Cardiac muscle cell (in vitro differentiated cells and primary cell): Measurements from ENCODE around the gene RRP1B. TPM values are rescaled to one million over a fixed set of nuclear protein-coding genes. Genes with fewer than 3 reads are reported as not detected.
"Not testable (repeated sequence)": the region's sequence is repeated elsewhere in the genome, so short reads cannot be mapped to it uniquely, and the experiment has no call there.

Experiments used
- DNase-seq, 2 donors: peaks; one replicate each; pipeline versions ENCODE4 v3.0.0 to v3.0.0-alpha.2; 2010 to 2017; ENCODE audit warnings: low read depth in 1 of 2, low spot score in 1 of 2
- H3K27ac ChIP-seq: fragments of 200-600 bp; sonication (generic); 2 replicates; pipeline ENCODE4 v1.5.1; 2016
- H3K27me3 ChIP-seq: fragments of 200-600 bp; sonication (generic); 2 replicates; pipeline ENCODE4 v1.6.0; 2016; ENCODE audit warnings: control low read depth
- H3K36me3 ChIP-seq: fragments of 200-600 bp; sonication (generic); 2 replicates; pipeline ENCODE4 v1.5.1; 2016; ENCODE audit warnings: control low read depth
- H3K4me1 ChIP-seq: fragments of 200-600 bp; sonication (generic); 2 replicates; pipeline ENCODE4 v1.8.1; 2017; ENCODE audit warnings: low read depth, mild to moderate bottlenecking, mixed run types
- H3K4me3 ChIP-seq: fragments of 200-600 bp; sonication (generic); 2 replicates; pipeline ENCODE4 v1.5.1; 2016; ENCODE audit warnings: mild to moderate bottlenecking
- H3K9me3 ChIP-seq: fragments of 200-600 bp; sonication (generic); 2 replicates; pipeline ENCODE4 v1.5.1; 2017; ENCODE audit warnings: low read depth, mild to moderate bottlenecking, control low read depth
- polyA plus RNA-seq: library from polyadenylated mRNA; unstranded; fragments of >200 nt; fragmentation: Nextera tagmentation; extraction: Ambion mirVana; gene quantifications from 2 replicates; pipeline ENCODE4 v1.2.1, GENCODE V29; 2016
- total RNA-seq: library from RNA; depleted of rRNA; stranded (reverse); fragments of >200 nt; gene quantifications from 2 replicates; pipeline ENCODE4 v1.2.3, GENCODE V29; 2016
- TF ChIP-seq, protein P1 (sequence below): IDR thresholded peaks from 2 replicates; pipeline ENCODE4 v1.5.1; 2012; ENCODE audit warnings: low read depth, mild to moderate bottlenecking, low read length

RRP1B gene
- total and polyA plus RNA-seq, 2 experiments from 2014 or later = 14.8 to 25.5 TPM

DNA sequence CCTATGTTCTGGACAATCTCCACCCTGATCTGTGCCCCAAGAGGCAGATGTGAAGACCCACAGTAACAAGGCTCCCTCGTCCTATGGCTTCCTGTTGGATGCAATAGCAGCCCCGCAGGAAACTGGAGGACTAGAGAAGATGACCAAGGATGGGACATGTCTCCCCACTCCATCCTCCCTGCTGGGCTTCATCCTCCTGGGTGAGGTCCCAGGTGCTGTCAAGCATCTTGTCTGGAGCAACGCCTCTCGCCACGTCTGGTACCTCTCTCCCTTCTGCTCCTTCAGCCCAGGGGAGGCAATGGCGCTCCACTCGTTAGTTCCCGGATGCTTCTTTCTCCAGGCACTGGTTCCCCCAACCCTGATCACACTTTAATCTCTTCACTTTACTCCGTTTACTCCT is 11.2 kb upstream of the RRP1B start:
- no peak overlapping the region for H3K27ac ChIP-seq
- no peaks in the 10 kb centered on the region for H3K9me3 ChIP-seq
- peaks cover 12% of the 10 kb centered on the region for H3K4me1 ChIP-seq
- DNase-seq = no peak
- H3K4me3 ChIP-seq = no peak overlapping the region
- TF ChIP-seq, protein P1, sequence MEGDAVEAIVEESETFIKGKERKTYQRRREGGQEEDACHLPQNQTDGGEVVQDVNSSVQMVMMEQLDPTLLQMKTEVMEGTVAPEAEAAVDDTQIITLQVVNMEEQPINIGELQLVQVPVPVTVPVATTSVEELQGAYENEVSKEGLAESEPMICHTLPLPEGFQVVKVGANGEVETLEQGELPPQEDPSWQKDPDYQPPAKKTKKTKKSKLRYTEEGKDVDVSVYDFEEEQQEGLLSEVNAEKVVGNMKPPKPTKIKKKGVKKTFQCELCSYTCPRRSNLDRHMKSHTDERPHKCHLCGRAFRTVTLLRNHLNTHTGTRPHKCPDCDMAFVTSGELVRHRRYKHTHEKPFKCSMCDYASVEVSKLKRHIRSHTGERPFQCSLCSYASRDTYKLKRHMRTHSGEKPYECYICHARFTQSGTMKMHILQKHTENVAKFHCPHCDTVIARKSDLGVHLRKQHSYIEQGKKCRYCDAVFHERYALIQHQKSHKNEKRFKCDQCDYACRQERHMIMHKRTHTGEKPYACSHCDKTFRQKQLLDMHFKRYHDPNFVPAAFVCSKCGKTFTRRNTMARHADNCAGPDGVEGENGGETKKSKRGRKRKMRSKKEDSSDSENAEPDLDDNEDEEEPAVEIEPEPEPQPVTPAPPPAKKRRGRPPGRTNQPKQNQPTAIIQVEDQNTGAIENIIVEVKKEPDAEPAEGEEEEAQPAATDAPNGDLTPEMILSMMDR = no peak
- H3K27me3 ChIP-seq = no peaks in the 10 kb centered on the region
- H3K36me3 ChIP-seq = no peaks in the 10 kb centered on the region

DNA sequence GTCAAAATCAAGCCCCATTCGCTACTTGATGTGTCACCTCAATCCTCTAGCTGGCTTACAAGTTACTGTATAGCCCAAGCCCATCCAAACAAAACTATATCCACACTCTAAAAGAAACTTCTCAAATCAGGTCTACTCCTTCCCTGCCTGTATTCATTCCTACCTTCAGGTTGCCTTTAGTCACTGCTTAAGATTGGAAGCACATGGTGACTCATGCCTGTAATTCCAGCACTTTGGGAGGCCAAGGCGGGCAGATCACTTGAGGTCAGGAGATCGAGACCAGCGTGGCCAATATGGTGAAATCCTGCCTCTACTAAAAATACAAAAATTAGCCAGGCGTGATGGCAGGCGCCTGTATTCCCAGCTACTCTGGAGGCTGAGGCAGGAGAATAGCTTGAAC is 7.4 kb upstream of the RRP1B start:
- H3K9me3 ChIP-seq, H3K27me3 ChIP-seq, H3K27ac ChIP-seq, H3K4me3 ChIP-seq, H3K36me3 ChIP-seq, H3K4me1 ChIP-seq, DNase-seq: not testable (repeated sequence)

GRCh38 chr21:43652616-43653015 is 6.7 kb upstream of the RRP1B start:
- TF ChIP-seq, protein P1 = no peak
- Histone ChIP-seq H3K27me3 (no peaks in the 10 kb centered on the region), H3K36me3 (no peaks in the 10 kb centered on the region), H3K9me3 (no peaks in the 10 kb centered on the region), H3K4me1 (no peaks in the 10 kb centered on the region), H3K27ac (no peak overlapping the region), H3K4me3 (no peak overlapping the region)
- no peak for DNase-seq

DNA sequence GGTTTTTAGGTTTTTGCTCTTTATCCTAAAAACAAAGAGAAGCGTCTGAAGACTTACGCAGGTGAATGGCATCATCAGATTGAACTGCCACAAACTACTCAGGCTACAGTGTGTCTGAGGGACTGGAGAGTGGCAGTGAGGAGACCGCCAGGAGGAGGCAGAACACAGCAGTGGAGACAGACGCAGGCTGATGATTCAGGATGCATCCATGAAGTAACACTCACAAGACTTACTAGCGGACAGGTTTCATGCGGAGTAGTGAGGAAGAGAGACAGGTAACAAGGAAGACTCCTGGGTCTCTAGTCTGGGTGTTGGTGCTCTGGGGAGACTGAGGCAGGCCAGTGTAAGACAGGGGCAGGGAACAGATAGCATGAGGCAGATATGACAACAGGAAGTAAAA is 5.7 kb upstream of the RRP1B start:
- TF ChIP-seq, protein P1 = no peak
- Histone ChIP-seq H3K4me1 (no peaks in the 10 kb centered on the region), H3K27ac (no peak overlapping the region), H3K9me3 (no peaks in the 10 kb centered on the region), H3K4me3 (no peak overlapping the region), H3K36me3 (no peaks in the 10 kb centered on the region), H3K27me3 (no peaks in the 10 kb centered on the region)
- no peak for DNase-seq

GRCh38 chr21:43654806-43655489 is 4.4 kb upstream of the RRP1B start:
- H3K36me3 ChIP-seq = no peaks in the 10 kb centered on the region
- no peaks in the 10 kb centered on the region for H3K4me1 ChIP-seq
- H3K27ac ChIP-seq = no peak overlapping the region
- TF ChIP-seq, protein P1 = no peak
- no peak for DNase-seq
- no peak overlapping the region for H3K4me3 ChIP-seq
- H3K27me3 ChIP-seq = no peaks in the 10 kb centered on the region
- H3K9me3 ChIP-seq = no peaks in the 10 kb centered on the region

GRCh38 chr21:43657355-43658087 is 1.8 kb upstream of the RRP1B start:
- Histone ChIP-seq H3K27ac (no peak overlapping the region), H3K9me3 (no peaks in the 10 kb centered on the region), H3K36me3 (peaks cover 3% of the 10 kb centered on the region), H3K4me1 (peaks cover 7% of the 10 kb centered on the region), H3K4me3 (no peak overlapping the region), H3K27me3 (no peaks in the 10 kb centered on the region)
- peak in 1 of 2 donors; percentile 28 for DNase-seq
- TF ChIP-seq, protein P1 = no peak
